GM12873 (cell line): ENCODE measurements around the gene WNT5A.

Experiments
- TF ChIP-seq, protein P1 (sequence below): IDR thresholded peaks from 2 replicates; pipeline ENCODE4 v1.5.1; 2012; ENCODE audit warnings: low read depth, mild to moderate bottlenecking, moderate library complexity, low read length, control low read depth; ENCODE audit not compliant: insufficient read depth; ENCODE audit errors: missing control alignments

The WNT5A gene

DNA sequence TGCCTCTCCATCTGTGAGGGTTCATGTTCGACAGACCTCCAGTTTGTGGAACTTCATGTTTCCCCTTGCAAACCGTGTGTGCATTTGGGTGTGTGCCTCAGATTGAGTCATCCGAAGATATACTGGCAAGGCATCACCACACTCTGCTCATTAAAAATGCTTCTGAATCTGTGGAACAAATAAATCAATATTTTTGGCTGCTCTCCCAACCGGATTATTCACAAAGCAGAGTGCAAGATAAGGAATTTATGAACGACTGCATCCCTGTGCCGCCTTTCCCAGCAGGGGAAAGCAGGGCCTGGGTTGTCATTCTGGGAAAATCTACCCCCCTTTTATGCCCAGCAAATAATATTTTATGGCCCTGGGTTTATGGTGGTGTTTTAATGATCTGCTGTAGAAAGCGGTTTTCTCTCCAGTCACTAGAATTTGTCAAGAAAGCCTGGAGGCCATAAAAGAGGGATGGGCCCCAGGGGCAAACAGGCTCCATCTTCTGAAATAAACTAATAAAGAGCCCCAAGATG lies 4.2 kb upstream of the WNT5A start:
- TF ChIP-seq, protein P1, sequence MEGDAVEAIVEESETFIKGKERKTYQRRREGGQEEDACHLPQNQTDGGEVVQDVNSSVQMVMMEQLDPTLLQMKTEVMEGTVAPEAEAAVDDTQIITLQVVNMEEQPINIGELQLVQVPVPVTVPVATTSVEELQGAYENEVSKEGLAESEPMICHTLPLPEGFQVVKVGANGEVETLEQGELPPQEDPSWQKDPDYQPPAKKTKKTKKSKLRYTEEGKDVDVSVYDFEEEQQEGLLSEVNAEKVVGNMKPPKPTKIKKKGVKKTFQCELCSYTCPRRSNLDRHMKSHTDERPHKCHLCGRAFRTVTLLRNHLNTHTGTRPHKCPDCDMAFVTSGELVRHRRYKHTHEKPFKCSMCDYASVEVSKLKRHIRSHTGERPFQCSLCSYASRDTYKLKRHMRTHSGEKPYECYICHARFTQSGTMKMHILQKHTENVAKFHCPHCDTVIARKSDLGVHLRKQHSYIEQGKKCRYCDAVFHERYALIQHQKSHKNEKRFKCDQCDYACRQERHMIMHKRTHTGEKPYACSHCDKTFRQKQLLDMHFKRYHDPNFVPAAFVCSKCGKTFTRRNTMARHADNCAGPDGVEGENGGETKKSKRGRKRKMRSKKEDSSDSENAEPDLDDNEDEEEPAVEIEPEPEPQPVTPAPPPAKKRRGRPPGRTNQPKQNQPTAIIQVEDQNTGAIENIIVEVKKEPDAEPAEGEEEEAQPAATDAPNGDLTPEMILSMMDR = no peak

DNA sequence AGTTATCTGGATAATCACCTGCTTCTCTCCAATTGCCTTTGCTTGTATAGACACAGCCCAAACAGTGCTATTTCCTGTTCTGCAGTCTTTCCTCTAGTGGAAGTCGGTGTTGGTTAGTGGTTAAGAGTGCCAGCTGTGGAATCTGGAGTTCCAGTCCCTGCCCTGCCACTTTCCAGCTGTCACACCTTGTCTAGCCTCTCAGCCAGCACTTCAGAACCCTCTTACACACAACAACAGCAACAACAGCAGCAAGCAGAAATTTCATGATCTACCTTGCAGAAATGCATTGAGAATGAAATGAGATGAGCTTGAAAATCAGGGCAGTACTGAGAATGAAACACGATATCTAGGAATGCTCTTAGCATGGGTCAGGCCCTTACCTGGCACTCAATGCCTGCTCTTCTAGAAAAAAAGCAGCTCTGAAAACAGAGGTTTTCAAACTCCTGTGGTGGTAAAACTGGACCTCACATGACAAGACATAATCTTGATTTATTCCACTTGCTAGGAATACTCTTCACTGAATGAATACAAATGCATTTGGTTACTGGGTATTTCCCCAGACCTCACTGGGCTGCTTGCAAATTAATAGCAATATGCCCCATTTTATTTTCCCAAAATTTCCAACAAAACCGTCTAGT lies 3.3 kb upstream of the WNT5A start:
- TF ChIP-seq, protein P1 = no peak

DNA sequence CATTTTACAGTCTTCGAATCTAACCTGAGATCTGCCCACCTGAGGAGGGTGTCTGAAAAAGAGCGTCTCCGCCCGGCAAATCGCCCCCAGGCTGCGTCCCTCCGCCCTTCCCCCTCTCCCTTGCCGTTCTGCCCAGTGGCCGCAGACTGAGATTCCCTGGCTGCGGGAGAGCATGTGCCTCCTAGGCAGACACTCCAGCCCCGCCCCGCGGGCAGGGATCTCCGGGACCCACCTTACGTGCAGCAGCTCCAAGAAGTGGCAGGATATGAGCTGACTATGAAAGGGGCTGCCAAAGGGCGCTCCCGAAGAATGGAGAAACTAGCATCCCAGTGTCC lies 2.7 kb upstream of the WNT5A start:
- TF ChIP-seq, protein P1 = no peak

DNA sequence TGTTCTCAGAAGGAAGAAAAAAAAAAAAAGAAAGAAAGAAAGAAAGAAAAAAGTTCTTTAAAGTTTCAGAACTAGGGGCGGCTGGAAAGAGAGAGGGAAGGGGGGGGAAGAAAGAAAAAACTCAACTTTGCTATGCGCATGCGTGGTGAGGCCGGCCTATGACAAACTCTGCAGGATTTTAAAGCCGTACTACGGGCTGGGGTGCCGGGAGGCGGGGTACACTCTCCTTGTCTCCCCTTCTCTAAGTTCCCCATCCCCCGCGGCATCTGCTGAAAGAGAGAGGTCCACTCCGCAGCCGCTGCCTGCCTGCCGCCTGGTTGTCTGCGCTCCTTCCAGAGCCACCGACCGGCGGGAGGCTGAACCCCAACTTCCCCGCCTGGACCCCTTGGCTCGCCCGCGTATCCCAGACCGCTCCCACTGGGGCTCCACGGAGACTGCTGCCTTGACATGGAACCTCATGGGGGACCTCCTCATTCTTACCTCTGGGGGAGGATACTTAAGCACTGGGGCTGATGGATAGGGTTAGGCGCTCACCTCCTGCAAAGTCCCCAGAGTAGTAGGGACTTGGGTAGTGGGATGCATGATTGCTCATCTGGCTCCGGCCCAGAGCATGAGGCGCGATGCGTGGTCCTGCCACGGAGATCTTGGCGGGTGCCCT lies 1.4 kb upstream of the WNT5A start:
- TF ChIP-seq, protein P1 = no peak

DNA sequence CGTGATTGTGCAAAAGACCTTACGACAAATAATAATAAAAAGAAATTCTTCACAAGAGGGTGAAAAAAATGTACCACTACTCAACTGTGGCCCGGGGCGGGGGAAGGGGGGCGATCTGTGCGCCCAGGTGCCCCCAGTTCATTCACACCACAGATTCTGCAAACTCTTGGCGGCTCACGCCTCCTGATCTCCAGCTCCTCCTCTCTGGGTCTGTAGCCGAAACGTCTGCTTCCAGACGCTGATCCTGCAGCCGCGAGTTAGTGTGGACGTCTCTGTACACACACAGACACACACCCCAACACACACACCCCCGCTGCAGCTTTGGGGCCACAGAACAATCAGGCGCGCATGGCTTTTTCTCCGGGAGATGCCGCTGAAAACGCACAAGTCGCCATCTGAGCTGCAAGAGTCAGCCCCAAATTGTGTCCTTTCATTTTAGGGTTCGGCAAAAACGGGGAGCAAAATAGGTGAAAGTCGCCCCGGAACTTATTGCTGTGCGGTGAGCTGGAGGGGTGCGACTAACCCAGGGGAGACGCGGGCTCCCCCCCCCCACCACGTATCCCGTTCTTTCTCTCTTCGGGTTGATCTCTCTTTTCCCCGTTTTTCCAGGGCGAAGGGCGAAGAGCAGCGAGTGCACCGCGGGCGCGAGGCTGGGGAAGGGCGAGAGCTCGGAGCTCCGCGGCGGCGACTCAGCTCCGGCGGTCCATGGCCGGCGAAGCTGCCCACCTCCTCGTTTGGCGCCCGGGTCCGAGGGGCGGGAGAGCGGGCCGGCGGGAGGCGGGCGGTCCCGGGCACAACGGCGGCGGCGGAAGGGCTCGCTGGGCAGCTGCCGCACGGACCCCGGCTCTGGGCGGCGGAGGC lies 505 bp upstream of the WNT5A start:
- TF ChIP-seq, protein P1 = no peak

- TF ChIP-seq, protein P1 = no peak
These were observed 827 bp downstream of the WNT5A start for GRCh38 chr3:55486101-55486856.
